ENCODE measurements around the gene UEVLD. TPM values are rescaled to one million over a fixed set of nuclear protein-coding genes. Genes with fewer than 3 reads are reported as not detected.

The UEVLD gene
- total RNA-seq, 1 experiment from 2014 or later: 26.7 TPM

DNA sequence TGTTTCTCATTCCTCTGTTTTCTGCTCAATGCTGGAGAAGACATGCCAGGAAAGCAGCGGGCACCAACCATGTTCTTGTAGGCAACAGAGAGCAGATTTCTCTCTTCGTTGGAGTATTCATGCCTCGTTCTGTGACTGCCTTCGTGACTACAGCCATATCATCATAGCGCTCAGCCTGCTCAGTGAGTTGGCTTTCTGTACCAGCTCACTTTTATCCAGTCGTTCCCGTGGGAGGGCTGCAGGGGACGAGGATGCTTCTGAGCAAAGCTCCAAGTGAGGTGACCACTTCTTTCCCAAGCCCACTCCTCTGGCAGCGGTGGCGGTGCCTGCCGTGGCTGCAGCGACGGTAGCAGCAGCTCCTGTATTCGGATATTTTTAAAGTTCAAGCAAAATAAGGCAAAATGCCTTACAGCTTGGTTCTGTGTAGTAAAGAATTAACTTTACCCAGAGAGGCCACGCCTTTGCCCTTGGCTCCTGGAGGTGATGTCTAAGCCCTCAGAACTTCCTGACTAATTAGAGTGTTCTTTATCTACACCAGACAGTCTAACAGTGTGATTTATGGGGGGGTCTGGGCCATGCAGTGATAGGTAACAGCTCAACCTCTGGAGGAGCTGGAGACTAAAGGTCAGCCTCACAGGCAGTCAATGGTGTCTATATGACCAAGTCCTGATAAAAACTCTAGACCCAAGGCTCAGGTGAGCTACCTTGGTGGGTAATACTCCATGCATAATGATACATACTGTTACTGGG lies 97.6 kb downstream of the UEVLD start:
- in situ Hi-C loops (cut with HindIII; ENCODE audit: low pct_unique_long_range_greater_than_20kb, low sequenced_read_pairs): no loop called here
- H3K27ac ChIP-seq (ENCODE audit: low read length): no peak overlapping the region
- BruUV-seq (replicated peaks): no TSS peak
- H3K4me3 ChIP-seq (ENCODE audit: low read depth in 2 of 2, low read length in 2 of 2): no peak overlapping the region
- POLR2A ChIA-PET: interaction anchor here (0.9 kb wide), 1 partner anchor 18 kb away, joined by 3 read pairs; no protein-coding TSS in a partner anchor
- intact Hi-C loops (cut with micrococcal nuclease; ENCODE audit: unreplicated experiment): no loop called here
- no peaks in the 10 kb centered on the region for H3K4me1 ChIP-seq (ENCODE audit: control insufficient read depth, insufficient read depth, low read length)
- TF ChIP-seq TCF7L2 (IDR thresholded peaks at IDR 0.05; ENCODE audit: low read depth, low read length) (no peak), POLR2AphosphoS5 (IDR thresholded peaks at IDR 0.05; ENCODE audit: low read depth, low read length) (no peak), CTCF (IDR thresholded peaks at IDR 0.05) (no peak), REST (IDR thresholded peaks at IDR 0.05; ENCODE audit: insufficient read depth in 1 of 2, low read depth in 2 of 2, low read length in 1 of 2) (no peak), SIN3A (IDR thresholded peaks at IDR 0.05; ENCODE audit: borderline replicate concordance, insufficient read depth, low read depth, low read length) (no peak)
- no peaks in the 10 kb centered on the region for H3K9me3 ChIP-seq (ENCODE audit: control insufficient read depth, insufficient read depth, low read depth, low read length)
- peaks cover 5% of the 10 kb centered on the region for H3K36me3 ChIP-seq (ENCODE audit: control insufficient read depth, insufficient read depth, low read length)
- CTCF ChIA-PET: no interaction called here
- no peaks in the 10 kb centered on the region for H3K27me3 ChIP-seq (ENCODE audit: control insufficient read depth, insufficient read depth, low read length)
- DNase-seq (ENCODE audit: low read depth, low spot score): no peak
- no peak for ATAC-seq

DNA sequence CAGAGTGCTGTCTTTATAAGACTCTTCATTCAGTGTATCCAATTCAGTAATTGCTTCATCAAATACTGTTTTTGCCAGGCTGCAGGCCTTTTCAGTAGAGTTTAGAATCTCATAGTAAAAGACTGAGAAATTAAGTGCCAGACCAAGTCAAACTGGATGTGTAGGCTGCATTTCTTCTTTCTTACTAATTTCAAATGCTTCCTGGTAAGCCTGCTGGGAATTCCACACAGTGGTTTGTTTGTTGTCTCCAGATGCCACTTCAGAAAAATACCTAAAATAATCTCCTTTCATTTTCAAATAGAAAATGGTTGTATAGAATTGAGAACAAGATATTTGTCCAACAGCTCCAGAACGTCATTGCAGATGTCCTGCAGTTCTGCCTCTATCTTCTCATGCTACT lies 98.2 kb downstream of the UEVLD start:
- Histone ChIP-seq H3K4me3 (ENCODE audit: low read depth in 2 of 2, low read length in 2 of 2) (no peak overlapping the region), H3K36me3 (ENCODE audit: control insufficient read depth, insufficient read depth, low read length) (peaks cover 5% of the 10 kb centered on the region), H3K4me1 (ENCODE audit: control insufficient read depth, insufficient read depth, low read length) (no peaks in the 10 kb centered on the region), H3K27me3 (ENCODE audit: control insufficient read depth, insufficient read depth, low read length) (no peaks in the 10 kb centered on the region), H3K9me3 (ENCODE audit: control insufficient read depth, insufficient read depth, low read depth, low read length) (no peaks in the 10 kb centered on the region), H3K27ac (ENCODE audit: low read length) (no peak overlapping the region)
- POLR2A ChIA-PET: no interaction called here
- ATAC-seq: no peak
- no TSS peak for BruUV-seq (replicated peaks)
- intact Hi-C loops (cut with micrococcal nuclease; ENCODE audit: unreplicated experiment) (no loop called here), in situ Hi-C loops (cut with HindIII; ENCODE audit: low pct_unique_long_range_greater_than_20kb, low sequenced_read_pairs) (no loop called here)
- CTCF ChIA-PET: no interaction called here
- no peak for TF ChIP-seq POLR2AphosphoS5 (IDR thresholded peaks at IDR 0.05; ENCODE audit: low read depth, low read length)
- no peak for TF ChIP-seq SIN3A (IDR thresholded peaks at IDR 0.05; ENCODE audit: borderline replicate concordance, insufficient read depth, low read depth, low read length)
- no peak for TF ChIP-seq CTCF (IDR thresholded peaks at IDR 0.05)
- no peak for TF ChIP-seq TCF7L2 (IDR thresholded peaks at IDR 0.05; ENCODE audit: low read depth, low read length)
- no peak for TF ChIP-seq REST (IDR thresholded peaks at IDR 0.05; ENCODE audit: insufficient read depth in 1 of 2, low read depth in 2 of 2, low read length in 1 of 2)
- no peak for DNase-seq (ENCODE audit: low read depth, low spot score)

Measured in Panc1 (cell line).